Colonic mucosa (tissue), 4 donors: Measurements from ENCODE around the gene MTREX. TPM values are rescaled to one million over a fixed set of nuclear protein-coding genes. Genes with fewer than 3 reads are reported as not detected.
A peak's percentile ranks its signal among the peaks of the same experiment; 100 is the strongest.

ENCODE experiments used
- DNase-seq: peaks from one replicate; pipeline ENCODE4 v3.0.0-alpha.2; 2020
- H3K27ac ChIP-seq: fragments of 200-600 bp; one replicate; pipeline ENCODE4 v1.8.0; 2021
- H3K27me3 ChIP-seq: fragments of 200-600 bp; one replicate; pipeline ENCODE4 v1.8.0; 2021
- H3K36me3 ChIP-seq: fragments of 200-600 bp; one replicate; pipeline ENCODE4 v1.8.0; 2021
- H3K4me1 ChIP-seq: fragments of 200-600 bp; one replicate; pipeline ENCODE4 v1.8.0; 2021; ENCODE audit warnings: mild to moderate bottlenecking
- H3K4me3 ChIP-seq: fragments of 200-600 bp; one replicate; pipeline ENCODE4 v1.8.0; 2021
- H3K9ac ChIP-seq, 2 donors: one replicate each; pipeline ENCODE4 v1.7.0; 2013; ENCODE audit warnings: control low read depth in 2 of 2, low read depth in 2 of 2, low read length in 2 of 2
- H3K9me3 ChIP-seq: fragments of 200-600 bp; one replicate; pipeline ENCODE4 v1.8.0; 2021
- CTCF ChIP-seq: fragments of 200-600 bp; IDR thresholded peaks from one replicate; pipeline ENCODE4 v1.8.0; 2022; ENCODE audit warnings: antibody characterized with exemption, mild to moderate bottlenecking
- intact Hi-C: fragments of 100-400 bp; cut with DNase I; formaldehyde crosslinking; loops from one replicate; pipeline ENCODE4 v1.14.1; 2022
- total RNA-seq, 2 donors: library from RNA; stranded (reverse); fragmentation: NEBNext Ultra II Directional in 1 of 2; extraction: Animal tissue kit (Norgen Biotek cat#: 25700) in 1 of 2; gene quantifications; one replicate each; pipeline ENCODE4 v1.2.1, GENCODE V29; 2021
- donor health status: healthy.
- donor health status: DM: no; HTN: no; CAD: no.
- donor health status: DM: no; HTN: no; CAD: no.

Gene MTREX
- total RNA-seq, 2 donors from 2014 or later: 53.7 to 69.0 TPM

GRCh38 chr5:55338092-55338613 is 30.4 kb downstream of the MTREX start:
- intact Hi-C loops: no loop called here

GRCh38 chr5:55338810-55339243 is 31.0 kb downstream of the MTREX start:
- H3K36me3 ChIP-seq: no peaks in the 10 kb centered on the region
- H3K9ac ChIP-seq: no peak overlapping the region
- no peak for DNase-seq
- intact Hi-C loops: no loop called here
- no peaks in the 10 kb centered on the region for H3K4me1 ChIP-seq
- no peak for TF ChIP-seq CTCF
- no peaks in the 10 kb centered on the region for H3K27me3 ChIP-seq
- no peaks in the 10 kb centered on the region for H3K9me3 ChIP-seq
- H3K4me3 ChIP-seq: no peak overlapping the region
- no peak overlapping the region for H3K27ac ChIP-seq

More at GRCh38 chr5:55338092-55338613, 30.4 kb downstream of the MTREX start:
- H3K4me3 ChIP-seq: no peak overlapping the region
- no peaks in the 10 kb centered on the region for H3K27me3 ChIP-seq
- TF ChIP-seq CTCF: no peak
- H3K9me3 ChIP-seq: no peaks in the 10 kb centered on the region
- DNase-seq: no peak
- no peak overlapping the region for H3K27ac ChIP-seq
- H3K9ac ChIP-seq: no peak overlapping the region
- no peaks in the 10 kb centered on the region for H3K4me1 ChIP-seq
- no peaks in the 10 kb centered on the region for H3K36me3 ChIP-seq

GRCh38 chr5:55343107-55343506 is 35.3 kb downstream of the MTREX start:
- Histone ChIP-seq H3K4me3 (no peak overlapping the region), H3K27ac (no peak overlapping the region), H3K27me3 (no peaks in the 10 kb centered on the region), H3K36me3 (no peaks in the 10 kb centered on the region), H3K4me1 (no peaks in the 10 kb centered on the region), H3K9ac (no peak overlapping the region), H3K9me3 (no peaks in the 10 kb centered on the region)
- TF ChIP-seq CTCF: no peak
- DNase-seq: no peak
- intact Hi-C loops: loop anchor here (5.0 kb wide), 1 partner anchor 349 kb away; no protein-coding TSS in a partner anchor

- no peak overlapping the region for H3K27ac ChIP-seq
- H3K9ac ChIP-seq: no peak overlapping the region
Observed at GRCh38 chr5:55343609-55344008, 35.8 kb downstream of the MTREX start.

GRCh38 chr5:55344392-55344992 is 36.7 kb downstream of the MTREX start:
- peak; percentile 77 for DNase-seq
- Histone ChIP-seq H3K27me3 (no peaks in the 10 kb centered on the region), H3K9ac (no peak overlapping the region), H3K36me3 (no peaks in the 10 kb centered on the region), H3K4me3 (no peak overlapping the region), H3K9me3 (no peaks in the 10 kb centered on the region), H3K27ac (no peak overlapping the region), H3K4me1 (no peaks in the 10 kb centered on the region)
- intact Hi-C loops: loop anchor here (5.0 kb wide), 1 partner anchor 348 kb away; no protein-coding TSS in a partner anchor
- TF ChIP-seq CTCF: peak; percentile 94

More at GRCh38 chr5:55343609-55344008, 35.8 kb downstream of the MTREX start:
- intact Hi-C loops: loop anchor here (5.0 kb wide), 1 partner anchor 349 kb away; no protein-coding TSS in a partner anchor
- no peak for TF ChIP-seq CTCF
- H3K27me3 ChIP-seq: no peaks in the 10 kb centered on the region
- H3K36me3 ChIP-seq: no peaks in the 10 kb centered on the region
- H3K4me3 ChIP-seq: no peak overlapping the region
- DNase-seq: no peak
- H3K9me3 ChIP-seq: no peaks in the 10 kb centered on the region
- H3K4me1 ChIP-seq: no peaks in the 10 kb centered on the region
